ENCODE results near the gene TMPRSS15.

The TMPRSS15 gene

GRCh38 chr21:18443701-18444100 is 40.1 kb upstream of the TMPRSS15 start:
- no peak overlapping the region for H2AFZ ChIP-seq (ENCODE audit: low read depth, low read length, severe bottlenecking)
- peak overlapping the region; percentile 19 for H3K4me2 ChIP-seq (ENCODE audit: low read depth, low read length, poor library complexity, severe bottlenecking)
- H4K20me1 ChIP-seq (ENCODE audit: low read depth, low read length), result no peaks in the 10 kb centered on the region
- H3K36me3 ChIP-seq (ENCODE audit: low read length), result no peaks in the 10 kb centered on the region
- H3K9me2 ChIP-seq (replicated peaks; ENCODE audit: insufficient read depth, low read length), result no peaks in the 10 kb centered on the region
- H3F3A ChIP-seq (ENCODE audit: insufficient read depth), result no peaks in the 10 kb centered on the region
- H3K9me3 ChIP-seq (ENCODE audit: insufficient read depth, low read length), result 0 out of 2 replicates have a peak, but pooled peaks cover 7% of the 10 kb centered on the region
- TF ChIP-seq EZH2phosphoT487 (conservative IDR thresholded peaks at IDR 0.05; ENCODE audit: low read length), result no peak
- TF ChIP-seq CTCF (IDR thresholded peaks at IDR 0.05; ENCODE audit: insufficient read depth, low read length, poor library complexity, severe bottlenecking), result no peak
- no peaks in the 10 kb centered on the region for H3K27me3 ChIP-seq (ENCODE audit: low read length)
- no peak overlapping the region for H3K4me3 ChIP-seq (ENCODE audit: insufficient read depth, low read length, poor library complexity, severe bottlenecking)
- no peak overlapping the region for H3K27ac ChIP-seq (ENCODE audit: low read depth, low read length)
- no peaks in the 10 kb centered on the region for H3K79me2 ChIP-seq (ENCODE audit: insufficient read depth, low read length)
- no peak overlapping the region for H3K9ac ChIP-seq (ENCODE audit: low read length)

DNA sequence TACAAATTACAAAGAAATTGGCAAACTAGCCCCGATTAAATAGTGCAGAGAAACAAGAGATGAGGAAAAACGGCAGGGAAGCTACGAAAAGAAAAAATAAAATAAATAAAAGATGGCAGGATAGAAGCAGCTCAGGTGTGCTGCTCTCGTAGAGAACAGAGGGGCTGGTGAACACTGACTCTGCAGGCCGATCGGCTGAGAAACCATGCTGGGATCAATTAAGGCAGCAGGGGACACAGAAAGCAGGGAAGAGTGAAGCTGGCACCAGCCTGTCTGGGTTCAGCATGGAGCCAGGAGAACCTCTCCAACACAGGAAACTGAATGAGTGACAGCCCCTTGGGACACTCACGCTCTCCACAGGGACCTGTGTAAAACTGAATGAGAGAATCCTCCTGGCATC is 39.5 kb upstream of the TMPRSS15 start:
- Histone ChIP-seq H3K27ac (ENCODE audit: low read depth, low read length) (no peak overlapping the region), H3K79me2 (ENCODE audit: insufficient read depth, low read length) (no peaks in the 10 kb centered on the region), H3K4me2 (ENCODE audit: low read depth, low read length, poor library complexity, severe bottlenecking) (peak overlapping the region; percentile 19), H3K9ac (ENCODE audit: low read length) (no peak overlapping the region), H2AFZ (ENCODE audit: low read depth, low read length, severe bottlenecking) (no peak overlapping the region), H3K4me3 (ENCODE audit: insufficient read depth, low read length, poor library complexity, severe bottlenecking) (no peak overlapping the region), H4K20me1 (ENCODE audit: low read depth, low read length) (no peaks in the 10 kb centered on the region), H3K36me3 (ENCODE audit: low read length) (no peaks in the 10 kb centered on the region), H3F3A (ENCODE audit: insufficient read depth) (no peaks in the 10 kb centered on the region), H3K9me2 (replicated peaks; ENCODE audit: insufficient read depth, low read length) (no peaks in the 10 kb centered on the region), H3K9me3 (ENCODE audit: insufficient read depth, low read length) (0 out of 2 replicates have a peak, but pooled peaks cover 7% of the 10 kb centered on the region), H3K27me3 (ENCODE audit: low read length) (no peaks in the 10 kb centered on the region)
- TF ChIP-seq CTCF (IDR thresholded peaks at IDR 0.05; ENCODE audit: insufficient read depth, low read length, poor library complexity, severe bottlenecking) (no peak), EZH2phosphoT487 (conservative IDR thresholded peaks at IDR 0.05; ENCODE audit: low read length) (no peak)

GRCh38 chr21:18430341-18430740 is 26.8 kb upstream of the TMPRSS15 start:
- no peaks in the 10 kb centered on the region for H3K27me3 ChIP-seq (ENCODE audit: low read length)
- H3K36me3 ChIP-seq (ENCODE audit: low read length), result no peaks in the 10 kb centered on the region
- H3K4me3 ChIP-seq (ENCODE audit: insufficient read depth, low read length, poor library complexity, severe bottlenecking), result no peak overlapping the region
- no peak overlapping the region for H3K9ac ChIP-seq (ENCODE audit: low read length)
- H3F3A ChIP-seq (ENCODE audit: insufficient read depth), result no peaks in the 10 kb centered on the region
- no peaks in the 10 kb centered on the region for H3K79me2 ChIP-seq (ENCODE audit: insufficient read depth, low read length)
- no peaks in the 10 kb centered on the region for H4K20me1 ChIP-seq (ENCODE audit: low read depth, low read length)
- no peak overlapping the region for H3K27ac ChIP-seq (ENCODE audit: low read depth, low read length)
- H3K9me3 ChIP-seq (ENCODE audit: insufficient read depth, low read length), result 0 out of 2 replicates have a peak, but pooled peaks cover 4% of the 10 kb centered on the region
- no peak overlapping the region for H2AFZ ChIP-seq (ENCODE audit: low read depth, low read length, severe bottlenecking)
- H3K4me2 ChIP-seq (ENCODE audit: low read depth, low read length, poor library complexity, severe bottlenecking), result no peak overlapping the region
- H3K9me2 ChIP-seq (replicated peaks; ENCODE audit: insufficient read depth, low read length), result no peaks in the 10 kb centered on the region
- no peak for TF ChIP-seq CTCF (IDR thresholded peaks at IDR 0.05; ENCODE audit: insufficient read depth, low read length, poor library complexity, severe bottlenecking)

Data from SU-DHL-6 (cell line).